Prostate gland (tissue), 2 donors: ENCODE results near the gene SYDE2.

Experiments used
- POLR2A ChIP-seq: fragments of 450-650 bp; IDR thresholded peaks from one replicate; pipeline ENCODE4 v1.6.1; 2016; ENCODE audit warnings: antibody characterized with exemption, mild to moderate bottlenecking
- POLR2AphosphoS5 ChIP-seq: sonication (generic); formaldehyde crosslinking; IDR thresholded peaks from one replicate; pipeline ENCODE4 v1.6.1; 2017; ENCODE audit warnings: antibody characterized with exemption
- TF ChIP-seq, protein P1 (sequence below), 4 experiments: fragments of 200-600 bp in 2 of 4; fragments of 450-650 bp in 2 of 4; sonication (generic) in 2 of 4; IDR thresholded peaks; 1 replicate in 3 of 4; 2 replicates in 1 of 4; pipeline ENCODE4 v1.5.1; 2016 to 2019; ENCODE audit warnings: antibody characterized with exemption in 4 of 4, mild to moderate bottlenecking in 2 of 4, moderate library complexity in 2 of 4

DNA sequence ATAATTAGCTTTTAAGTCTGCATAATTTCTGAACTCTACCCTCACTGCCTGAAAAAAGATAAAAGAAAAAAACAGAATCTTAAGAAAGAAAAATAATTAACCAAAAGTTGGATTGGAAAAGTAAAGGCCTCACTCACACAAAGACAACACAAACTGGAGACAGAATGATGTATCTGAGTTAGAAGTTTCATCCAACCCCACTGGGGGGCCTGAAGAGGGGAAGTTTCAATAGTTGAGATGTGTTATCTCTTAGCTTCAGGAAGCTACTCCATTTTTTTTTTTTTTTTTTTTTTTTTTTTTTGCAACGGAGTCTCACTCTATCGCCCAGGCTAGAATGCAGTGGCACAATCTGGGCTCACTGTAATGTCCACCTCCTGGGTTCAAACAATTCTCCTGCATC, 19.9 kb downstream of the SYDE2 start:
- TF ChIP-seq POLR2A (no peak), POLR2AphosphoS5 (no peak)
- TF ChIP-seq, protein P1, sequence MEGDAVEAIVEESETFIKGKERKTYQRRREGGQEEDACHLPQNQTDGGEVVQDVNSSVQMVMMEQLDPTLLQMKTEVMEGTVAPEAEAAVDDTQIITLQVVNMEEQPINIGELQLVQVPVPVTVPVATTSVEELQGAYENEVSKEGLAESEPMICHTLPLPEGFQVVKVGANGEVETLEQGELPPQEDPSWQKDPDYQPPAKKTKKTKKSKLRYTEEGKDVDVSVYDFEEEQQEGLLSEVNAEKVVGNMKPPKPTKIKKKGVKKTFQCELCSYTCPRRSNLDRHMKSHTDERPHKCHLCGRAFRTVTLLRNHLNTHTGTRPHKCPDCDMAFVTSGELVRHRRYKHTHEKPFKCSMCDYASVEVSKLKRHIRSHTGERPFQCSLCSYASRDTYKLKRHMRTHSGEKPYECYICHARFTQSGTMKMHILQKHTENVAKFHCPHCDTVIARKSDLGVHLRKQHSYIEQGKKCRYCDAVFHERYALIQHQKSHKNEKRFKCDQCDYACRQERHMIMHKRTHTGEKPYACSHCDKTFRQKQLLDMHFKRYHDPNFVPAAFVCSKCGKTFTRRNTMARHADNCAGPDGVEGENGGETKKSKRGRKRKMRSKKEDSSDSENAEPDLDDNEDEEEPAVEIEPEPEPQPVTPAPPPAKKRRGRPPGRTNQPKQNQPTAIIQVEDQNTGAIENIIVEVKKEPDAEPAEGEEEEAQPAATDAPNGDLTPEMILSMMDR (IDR thresholded peaks at IDR 0.05), result no peak
